Sigmoid colon (tissue), 3 donors: ENCODE measurements around the gene FAM9C.
"Not testable (repeated sequence)": the region's sequence is repeated elsewhere in the genome, so short reads cannot be mapped to it uniquely, and the experiment has no call there.

Source experiments
- CTCF ChIP-seq, 4 experiments: fragments of 450-650 bp in 3 of 4; fragments of 200-600 bp in 1 of 4; IDR thresholded peaks; one replicate each; pipeline ENCODE4 v1.5.1; 2016 to 2019; ENCODE audit warnings: antibody characterized with exemption in 4 of 4, mild to moderate bottlenecking in 3 of 4, moderate library complexity in 2 of 4
- POLR2A ChIP-seq, 2 donors: fragments of 450-650 bp; IDR thresholded peaks; one replicate each; pipeline ENCODE4 v1.6.1; 2016; ENCODE audit warnings: antibody characterized with exemption in 2 of 2, mild to moderate bottlenecking in 2 of 2, moderate library complexity in 2 of 2

- TF ChIP-seq POLR2A, CTCF (IDR thresholded peaks at IDR 0.05): not testable (repeated sequence)
These were observed 18.7 kb upstream of the FAM9C start for GRCh38 chrX:13063124-13063523.
